Measurements from ENCODE around the gene IGFL2. TPM values are rescaled to one million over a fixed set of nuclear protein-coding genes. Genes with fewer than 3 reads are reported as not detected.
"Not testable (repeated sequence)": the region's sequence is repeated elsewhere in the genome, so short reads cannot be mapped to it uniquely, and the experiment has no call there.

Gene IGFL2
- total RNA-seq: under 1 TPM in 2 of 3 donors, not detected in 1; 0.38 to 0.53 TPM
- long read RNA-seq, donor 1: 0 reads
- long read RNA-seq, donor 2: 0 reads

DNA sequence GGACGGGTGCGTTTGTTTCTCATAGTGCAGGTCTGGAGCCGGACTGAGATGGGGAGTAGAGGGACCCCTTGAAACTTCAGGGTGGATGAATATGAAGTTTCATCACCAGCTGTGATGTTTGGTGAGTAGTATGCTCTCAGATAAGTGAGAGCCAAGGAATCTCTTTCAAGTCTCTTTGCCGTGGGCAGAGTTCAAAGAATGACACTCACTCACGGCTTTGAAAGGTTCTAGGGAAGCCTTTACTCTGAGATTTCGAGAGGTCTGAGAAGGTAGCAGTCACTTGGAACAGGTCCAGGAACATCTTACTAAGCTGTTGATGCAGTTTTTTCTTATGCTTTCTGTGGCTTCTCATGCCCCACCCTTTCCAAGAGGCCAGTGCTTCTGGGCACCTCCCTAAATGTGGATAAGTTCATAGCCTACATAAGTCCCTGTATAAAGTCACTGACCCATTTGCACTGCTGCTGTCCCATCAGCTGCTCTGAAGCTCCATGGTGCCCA, at the start of gene IGFL2:
Gene IGFL2, plus strand, starts transcription at position 448 of the 498 bp plus-strand sequence. Its CDS starts 41 bp downstream, at position 489.
- Histone ChIP-seq H3K4me1 (ENCODE audit: low read depth) (no peaks in the 10 kb centered on the region), H3K9me3 (no peaks in the 10 kb centered on the region), H3K36me3 (ENCODE audit: low read depth) (no peaks in the 10 kb centered on the region), H3K4me3 (no peak within 1 kb of the TSS)
- DNase-seq (no peak), ATAC-seq (no peak)
- intact Hi-C loops (cut with DNase I, micrococcal nuclease): no loop called here
- TF ChIP-seq, protein P1, sequence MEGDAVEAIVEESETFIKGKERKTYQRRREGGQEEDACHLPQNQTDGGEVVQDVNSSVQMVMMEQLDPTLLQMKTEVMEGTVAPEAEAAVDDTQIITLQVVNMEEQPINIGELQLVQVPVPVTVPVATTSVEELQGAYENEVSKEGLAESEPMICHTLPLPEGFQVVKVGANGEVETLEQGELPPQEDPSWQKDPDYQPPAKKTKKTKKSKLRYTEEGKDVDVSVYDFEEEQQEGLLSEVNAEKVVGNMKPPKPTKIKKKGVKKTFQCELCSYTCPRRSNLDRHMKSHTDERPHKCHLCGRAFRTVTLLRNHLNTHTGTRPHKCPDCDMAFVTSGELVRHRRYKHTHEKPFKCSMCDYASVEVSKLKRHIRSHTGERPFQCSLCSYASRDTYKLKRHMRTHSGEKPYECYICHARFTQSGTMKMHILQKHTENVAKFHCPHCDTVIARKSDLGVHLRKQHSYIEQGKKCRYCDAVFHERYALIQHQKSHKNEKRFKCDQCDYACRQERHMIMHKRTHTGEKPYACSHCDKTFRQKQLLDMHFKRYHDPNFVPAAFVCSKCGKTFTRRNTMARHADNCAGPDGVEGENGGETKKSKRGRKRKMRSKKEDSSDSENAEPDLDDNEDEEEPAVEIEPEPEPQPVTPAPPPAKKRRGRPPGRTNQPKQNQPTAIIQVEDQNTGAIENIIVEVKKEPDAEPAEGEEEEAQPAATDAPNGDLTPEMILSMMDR (IDR thresholded peaks at IDR 0.05): no peak

DNA sequence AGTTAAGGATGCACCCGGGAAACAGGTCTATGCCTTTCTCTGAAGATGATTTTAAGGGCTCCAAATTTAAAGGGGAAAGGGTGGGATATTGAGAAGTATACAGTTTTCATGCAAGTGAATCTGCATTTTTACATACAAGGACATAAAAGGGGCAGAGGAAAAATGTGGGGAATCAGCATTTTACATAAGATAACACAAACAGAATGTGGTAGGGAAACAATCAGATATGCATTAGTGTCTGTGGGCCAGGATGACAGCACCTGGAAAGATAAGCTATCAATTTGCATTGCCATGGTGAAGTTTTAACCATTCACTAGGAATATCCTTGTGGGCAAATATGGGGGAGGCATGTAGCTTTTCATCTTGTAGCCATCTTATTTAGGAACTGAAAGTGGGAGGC, 47.7 kb upstream of the IGFL2 start:
- ATAC-seq (no peak), DNase-seq (no peak)
- Histone ChIP-seq H3K4me1 (ENCODE audit: low read depth) (no peaks in the 10 kb centered on the region), H3K36me3 (ENCODE audit: low read depth) (no peaks in the 10 kb centered on the region), H3K9me3 (peaks cover 2% of the 10 kb centered on the region), H3K4me3 (no peak overlapping the region)
- intact Hi-C loops (cut with DNase I, micrococcal nuclease): no loop called here
- TF ChIP-seq, protein P1 (IDR thresholded peaks at IDR 0.05): no peak

DNA sequence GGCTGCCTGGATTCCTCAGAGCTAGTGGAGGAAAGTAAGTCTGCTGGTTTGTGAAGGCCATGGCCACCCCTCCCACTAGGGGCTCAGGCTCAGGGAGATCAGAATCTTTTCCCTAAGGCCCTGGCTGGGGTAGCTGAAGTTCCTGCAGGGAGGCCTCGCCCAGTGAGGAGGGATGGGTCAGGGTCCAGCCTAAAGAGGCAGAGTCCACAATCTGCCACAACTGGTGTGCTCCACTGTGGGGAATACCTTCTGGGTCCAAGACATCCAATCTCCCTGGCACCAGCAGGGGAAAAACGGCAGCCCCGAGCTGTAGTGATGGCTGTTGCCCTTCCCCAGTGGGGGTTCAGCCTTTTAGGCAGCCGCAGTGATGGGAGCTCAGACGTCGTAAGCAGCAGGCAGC, 46.7 kb upstream of the IGFL2 start:
- intact Hi-C loops (cut with DNase I, micrococcal nuclease): no loop called here
- no peak for ATAC-seq
- Histone ChIP-seq H3K4me1 (ENCODE audit: low read depth) (no peaks in the 10 kb centered on the region), H3K36me3 (ENCODE audit: low read depth) (no peaks in the 10 kb centered on the region), H3K4me3 (no peak overlapping the region), H3K9me3 (peaks cover 2% of the 10 kb centered on the region)
- TF ChIP-seq, protein P1 (IDR thresholded peaks at IDR 0.05): no peak
- DNase-seq: no peak

DNA sequence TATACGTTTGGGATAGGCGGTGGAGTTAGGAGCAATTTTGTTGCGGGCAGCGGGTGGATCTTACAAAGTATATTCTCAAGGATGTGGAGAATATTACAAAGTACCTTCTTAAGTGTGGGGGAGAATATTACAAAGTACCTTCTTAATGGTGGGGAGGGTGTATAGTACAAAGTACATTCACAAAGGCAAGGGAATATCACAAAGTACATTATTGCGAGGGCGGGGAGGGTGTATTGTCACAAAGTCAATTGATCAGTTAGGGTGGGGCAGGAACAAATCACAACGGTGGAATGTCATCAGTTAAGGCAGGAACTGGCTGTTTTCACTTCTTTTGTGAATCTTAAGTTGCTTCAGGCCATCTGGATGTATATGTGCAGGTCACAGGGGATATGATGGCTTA, 45.7 kb upstream of the IGFL2 start:
- intact Hi-C loops (cut with DNase I, micrococcal nuclease); H3K36me3 ChIP-seq (ENCODE audit: low read depth); H3K4me1 ChIP-seq (ENCODE audit: low read depth); H3K4me3 ChIP-seq; ATAC-seq; H3K9me3 ChIP-seq; DNase-seq: not testable (repeated sequence)

DNA sequence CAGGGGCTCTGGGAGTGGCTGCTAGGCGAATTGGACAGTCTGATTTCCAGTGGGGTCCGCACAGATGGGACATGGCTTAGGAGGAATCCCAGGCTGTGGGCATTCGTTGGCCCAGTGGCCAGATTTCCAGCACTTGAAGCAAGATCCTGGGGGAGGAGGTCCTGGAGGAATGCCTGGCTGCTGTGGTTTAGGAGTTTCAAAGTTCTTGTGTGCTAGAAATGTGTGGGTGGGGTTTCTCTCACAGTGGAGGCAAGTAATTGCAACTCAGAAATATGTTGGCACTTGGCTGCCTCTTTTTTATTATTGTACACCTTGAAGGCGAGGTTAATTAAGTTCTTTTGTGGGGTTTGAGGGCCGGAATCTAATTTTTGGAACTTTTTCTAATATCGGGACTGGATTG, 40.7 kb upstream of the IGFL2 start:
- Histone ChIP-seq H3K4me1 (ENCODE audit: low read depth) (no peaks in the 10 kb centered on the region), H3K9me3 (peaks cover 2% of the 10 kb centered on the region), H3K4me3 (no peak overlapping the region), H3K36me3 (ENCODE audit: low read depth) (no peaks in the 10 kb centered on the region)
- intact Hi-C loops (cut with DNase I, micrococcal nuclease): no loop called here
- DNase-seq: no peak
- ATAC-seq: no peak
- TF ChIP-seq, protein P1 (IDR thresholded peaks at IDR 0.05): no peak

DNA sequence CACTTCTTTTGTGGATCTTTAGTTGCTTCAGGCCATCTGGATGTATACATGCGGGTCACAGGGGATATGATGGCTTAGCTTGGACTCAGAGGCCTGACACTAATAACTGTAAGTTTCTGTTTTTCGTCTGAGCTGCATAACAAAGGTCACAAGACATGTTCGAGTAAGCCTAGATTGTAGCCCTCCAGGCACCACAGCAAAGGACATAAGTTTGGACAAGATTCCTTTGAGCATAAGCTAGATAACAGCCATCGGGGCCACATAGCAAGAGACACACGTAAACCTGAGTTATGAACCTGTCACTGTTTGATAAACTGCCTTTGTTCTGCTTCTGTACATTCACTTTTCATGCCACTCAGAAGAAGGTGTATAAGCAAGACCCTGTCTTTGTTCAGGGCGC, 38.2 kb upstream of the IGFL2 start:
- TF ChIP-seq, protein P1 (IDR thresholded peaks at IDR 0.05): no peak
- Histone ChIP-seq H3K36me3 (ENCODE audit: low read depth) (no peaks in the 10 kb centered on the region), H3K4me1 (ENCODE audit: low read depth) (no peaks in the 10 kb centered on the region), H3K4me3 (no peak overlapping the region), H3K9me3 (no peaks in the 10 kb centered on the region)
- intact Hi-C loops (cut with DNase I, micrococcal nuclease): no loop called here
- DNase-seq: no peak
- no peak for ATAC-seq
